NCI-H1436 (cell line): ENCODE results near the gene RBMY1A1.
"Not testable (repeated sequence)": the region's sequence is repeated elsewhere in the genome, so short reads cannot be mapped to it uniquely, and the experiment has no call there.

Experiments used
- DNase-seq: peaks from one replicate; lab custom pipeline; 2025; lab: John Stamatoyannopoulos, UW

Gene RBMY1A1

GRCh38 chrY:21534579-21534978 lies at the start of gene RBMY1A1:
TSS of gene RBMY1A1 (plus strand) at chrY:21534879. CDS start at chrY:21536892, 2,013 bp downstream.
- not testable (repeated sequence) for DNase-seq

- not testable (repeated sequence) for DNase-seq
Measured at GRCh38 chrY:21511038-21511437, 23.6 kb upstream of the RBMY1A1 start, which contains the start of gene RBMY1B. TSS of gene RBMY1B (plus strand) at chrY:21511338. CDS start at chrY:21513351, 2,013 bp downstream.

- not testable (repeated sequence) for DNase-seq
Measured at GRCh38 chrY:21559316-21559984, 24.8 kb downstream of the RBMY1A1 start.

DNA sequence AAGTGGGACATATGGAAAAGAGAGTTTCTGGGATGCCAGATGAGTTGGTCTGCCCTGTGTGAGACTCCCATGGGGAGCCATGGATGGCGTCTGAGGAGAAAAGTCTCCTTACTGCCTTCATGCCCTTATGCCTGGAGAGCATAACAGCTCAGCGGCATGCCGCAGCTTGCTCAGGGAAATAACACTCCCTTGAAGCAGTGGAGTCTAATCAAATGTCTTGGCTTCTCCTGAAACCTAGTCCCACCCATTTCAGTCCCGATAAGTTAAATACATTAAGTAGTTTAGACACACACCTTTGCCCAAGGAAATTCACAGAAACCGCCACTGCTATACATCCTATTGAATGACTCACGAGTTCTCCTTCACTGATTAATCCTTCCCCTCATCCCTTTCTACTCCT lies 50.8 kb downstream of the RBMY1A1 start:
- DNase-seq = no peak

GRCh38 chrY:21586454-21586853 lies 51.8 kb downstream of the RBMY1A1 start:
- not testable (repeated sequence) for DNase-seq

DNA sequence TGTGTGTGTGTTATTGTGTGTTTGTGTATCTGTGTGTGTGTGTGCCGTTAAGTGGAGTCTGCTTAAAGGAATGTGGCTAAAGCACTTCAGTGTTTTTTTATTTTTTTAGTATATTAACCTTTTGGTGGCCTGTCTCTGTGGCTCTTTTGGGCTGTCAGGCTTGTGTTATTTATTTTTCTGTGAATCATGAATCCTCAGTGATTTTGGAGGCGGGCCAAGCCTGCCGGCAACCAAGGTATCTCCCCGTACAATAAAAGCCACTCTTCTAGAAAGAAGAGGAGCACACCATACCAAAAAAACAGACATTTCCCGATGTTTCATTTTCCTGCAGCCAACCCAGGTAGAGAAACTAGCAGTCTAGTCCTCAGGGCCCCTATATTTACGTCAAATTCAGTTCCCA lies 57.4 kb downstream of the RBMY1A1 start:
- DNase-seq = no peak

GRCh38 chrY:21596287-21596686 lies 61.6 kb downstream of the RBMY1A1 start:
- not testable (repeated sequence) for DNase-seq
